A549 (cell line): ENCODE measurements around the gene CBLIF. TPM values are rescaled to one million over a fixed set of nuclear protein-coding genes. Genes with fewer than 3 reads are reported as not detected.

Experiments used
- ATAC-seq, 2 experiments: fragments of 200-7000 bp in 1 of 2; fragments of >200 bp in 1 of 2; cut with Nextera tagmentation in 1 of 2; cut with Tn5 transposase in 1 of 2; 3 replicates each; pipeline versions ENCODE4 v1.8.0 to v1.9.1; 2018 to 2020; ENCODE audit warnings: mild to moderate bottlenecking in 1 of 2, moderate library complexity in 1 of 2
- CTCF ChIA-PET: fragments of 300-600 bp; sonication (Branson Sonifier 250); formaldehyde crosslinking; extraction: SDS; loops from one replicate; lab custom pipeline; 2021; ENCODE audit warnings: antibody characterized with exemption, inconsistent platforms; lab: Yijun Ruan, JAX
- POLR2A ChIA-PET: fragments of 350-600 bp; formaldehyde crosslinking; extraction: SDS; loops from one replicate; lab custom pipeline; 2021; ENCODE audit warnings: antibody characterized with exemption, inconsistent platforms; lab: Yijun Ruan, JAX
- DNase-seq, 2 experiments: peaks; one replicate each; pipeline versions ENCODE4 v3.0.0 to v3.0.0-alpha.2; 2011 to 2016; ENCODE audit warnings: low read depth in 1 of 2, low spot score in 1 of 2
- FAIRE-seq: peaks from 2 replicates; lab custom pipeline; 2011; peaks lifted over from hg19 to GRCh38; lab: Jason Lieb, UNC
- H3K27ac ChIP-seq, 2 experiments: fragments of >200 bp; sonication (Bioruptor Twin); formaldehyde crosslinking; 3 replicates each; pipeline ENCODE4 v1.5.1; 2016 to 2017
- H3K4me1 ChIP-seq: fragments of >200 bp; sonication (Bioruptor Twin); formaldehyde crosslinking; 3 replicates; pipeline ENCODE4 v1.6.1; 2016
- H3K4me2 ChIP-seq: fragments of >200 bp; sonication (Bioruptor Twin); formaldehyde crosslinking; 3 replicates; pipeline ENCODE4 v1.6.1; 2016
- H3K4me3 ChIP-seq: fragments of >200 bp; sonication (Bioruptor Twin); formaldehyde crosslinking; 3 replicates; pipeline ENCODE4 v1.5.1; 2016
- H3K9me3 ChIP-seq: fragments of >200 bp; sonication (Bioruptor Twin); formaldehyde crosslinking; 3 replicates; pipeline ENCODE4 v1.6.1; 2016
- ATOH8 ChIP-seq: fragments of 250-450 bp; sonication (Bioruptor Pico); IDR thresholded peaks from 2 replicates; pipeline ENCODE4 v1.5.0; 2020; ENCODE audit warnings: low read depth, mild to moderate bottlenecking, moderate library complexity
- BCL3 ChIP-seq: fragments of >200 bp; sonication (Bioruptor Twin); formaldehyde crosslinking; IDR thresholded peaks from 3 replicates; pipeline ENCODE4 v1.6.1; 2016
- BHLHE40 ChIP-seq: IDR thresholded peaks from 2 replicates; pipeline ENCODE4 v1.6.1; 2012; ENCODE audit warnings: low read depth, low read length, inconsistent platforms
- CBX2 ChIP-seq: fragments of 200-600 bp; sonication (generic); IDR thresholded peaks from 2 replicates; pipeline ENCODE4 v1.6.1; 2016; ENCODE audit warnings: low read depth, mild to moderate bottlenecking, borderline replicate concordance
- CTCF ChIP-seq: fragments of >200 bp; sonication (Bioruptor Twin); formaldehyde crosslinking; IDR thresholded peaks from 3 replicates; pipeline ENCODE4 v1.5.1; 2016
- EP300 ChIP-seq, 2 experiments: fragments of >200 bp; sonication (Bioruptor Twin); formaldehyde crosslinking; IDR thresholded peaks; 2 replicates in 1 of 2; 3 replicates in 1 of 2; pipeline ENCODE4 v1.6.1; 2016 to 2017
- ESRRA ChIP-seq: fragments of 150-350 bp; IDR thresholded peaks from 2 replicates; pipeline ENCODE4 v1.6.1; 2014; ENCODE audit warnings: mild to moderate bottlenecking, low read length, borderline replicate concordance
- FOXS1 ChIP-seq: fragments of 250-450 bp; sonication (Bioruptor Pico); IDR thresholded peaks from 2 replicates; pipeline ENCODE4 v1.5.0; 2020; ENCODE audit warnings: mild to moderate bottlenecking, moderate library complexity
- GATA3 ChIP-seq: IDR thresholded peaks from 2 replicates; pipeline ENCODE4 v1.6.1; 2012; ENCODE audit warnings: borderline replicate concordance
- HEYL ChIP-seq: fragments of 250-450 bp; sonication (Bioruptor Pico); IDR thresholded peaks from 2 replicates; pipeline ENCODE4 v1.8.0; 2021; ENCODE audit warnings: mild to moderate bottlenecking, moderate library complexity
- HOXB13 ChIP-seq: fragments of 250-450 bp; sonication (Bioruptor Pico); IDR thresholded peaks from 2 replicates; pipeline ENCODE4 v1.5.0; 2020; ENCODE audit warnings: low read depth, mild to moderate bottlenecking, moderate library complexity
- MAX ChIP-seq: IDR thresholded peaks from 2 replicates; pipeline ENCODE4 v1.6.1; 2012
- MYC ChIP-seq: IDR thresholded peaks from 2 replicates; pipeline ENCODE4 v1.6.1; 2012; ENCODE audit warnings: mild to moderate bottlenecking, inconsistent platforms, low read length, improper control_type of control experiment, borderline replicate concordance
- PBX3 ChIP-seq: IDR thresholded peaks from 2 replicates; pipeline ENCODE4 v1.6.1; 2012
- PHF8 ChIP-seq: fragments of 200-600 bp; sonication (generic); IDR thresholded peaks from 2 replicates; pipeline ENCODE4 v1.6.1; 2016; ENCODE audit warnings: low read depth, mild to moderate bottlenecking, antibody characterized with exemption, moderate library complexity, borderline replicate concordance
- POLR2AphosphoS2 ChIP-seq: conservative IDR thresholded peaks from 2 replicates; pipeline ENCODE4 v1.6.1; 2012; ENCODE audit warnings: low read length, improper control_type of control experiment, inconsistent platforms
- RAD21 ChIP-seq, 2 experiments: fragments of >200 bp in 1 of 2; sonication (Bioruptor Twin) in 1 of 2; formaldehyde crosslinking in 1 of 2; IDR thresholded peaks in 1 of 2; conservative IDR thresholded peaks in 1 of 2; 2 replicates in 1 of 2; 3 replicates in 1 of 2; pipeline ENCODE4 v1.6.1; 2012 to 2018; ENCODE audit warnings: inconsistent platforms in 1 of 2
- TP53 ChIP-seq: fragments of 250-450 bp; sonication (Bioruptor Pico); IDR thresholded peaks from 2 replicates; pipeline ENCODE4 v1.5.0; 2021; ENCODE audit warnings: mild to moderate bottlenecking, moderate library complexity
- ZNF302 ChIP-seq: fragments of 250-450 bp; sonication (Bioruptor Pico); IDR thresholded peaks from 2 replicates; pipeline ENCODE4 v1.9.0; 2021; ENCODE audit warnings: inconsistent platforms, mild to moderate bottlenecking, moderate library complexity
- ZSCAN20 ChIP-seq: fragments of 250-450 bp; sonication (Bioruptor Pico); IDR thresholded peaks from 2 replicates; pipeline ENCODE4 v1.8.0; 2022; ENCODE audit warnings: mild to moderate bottlenecking, moderate library complexity
- WGBS: methylation state at CpG from one replicate; pipeline ENCODE4 v1.1.6; 2017; ENCODE audit errors: missing lambda C conversion rate; 5-methylcytosine and 5-hydroxymethylcytosine counted together
- polyA plus RNA-seq, 4 experiments: library from polyadenylated mRNA; depleted of rRNA in 3 of 4; stranded (reverse); fragments of >200 nt; fragmentation: RNase III in 1 of 4; extraction: RNeasy Plus Mini Kit Qiagen cat#74134 plus additional on column Dnase treatment in 1 of 4; gene quantifications; 2 replicates in 3 of 4; 3 replicates in 1 of 4; pipeline ENCODE4 v1.2.3, GENCODE V29; 2011 to 2017
- TF ChIP-seq, protein P1 (sequence below): fragments of >200 bp; sonication (Bioruptor Twin); formaldehyde crosslinking; IDR thresholded peaks from 2 replicates; pipeline ENCODE4 v1.6.1; 2016
- TF ChIP-seq, protein P2 (sequence below): IDR thresholded peaks from 2 replicates; pipeline ENCODE4 v1.6.1; 2012; ENCODE audit warnings: low read depth, borderline replicate concordance
- TF ChIP-seq, protein P3 (sequence below): fragments of 150-350 bp; IDR thresholded peaks from 2 replicates; pipeline ENCODE4 v1.6.1; 2014; ENCODE audit warnings: low read depth, mild to moderate bottlenecking, low read length
- TF ChIP-seq, protein P4 (sequence below): fragments of 200-600 bp; sonication (generic); IDR thresholded peaks from 2 replicates; pipeline ENCODE4 v1.6.1; 2016; ENCODE audit warnings: antibody characterized with exemption, mild to moderate bottlenecking, moderate library complexity

Gene CBLIF
- polyA plus RNA-seq, 2 of the 4 experiments (the other 2 are of a cell fraction), result not detected

GRCh38 chr11:59802639-59803176 is 42.6 kb downstream of the CBLIF start (continued):
- TF ChIP-seq, protein P1, sequence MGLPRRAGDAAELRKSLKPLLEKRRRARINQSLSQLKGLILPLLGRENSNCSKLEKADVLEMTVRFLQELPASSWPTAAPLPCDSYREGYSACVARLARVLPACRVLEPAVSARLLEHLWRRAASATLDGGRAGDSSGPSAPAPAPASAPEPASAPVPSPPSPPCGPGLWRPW, result no peak
- peak; percentile 91 to 94 for TF ChIP-seq RAD21 (conservative IDR thresholded peaks at IDR 0.05 in 1 of 2, IDR thresholded peaks at IDR 0.05 in 1 of 2)
- TF ChIP-seq BCL3, result no peak
- no peak for TF ChIP-seq POLR2AphosphoS2
- TF ChIP-seq FOXS1 (CRISPR knock-in tag), result no peak
- TF ChIP-seq, protein P2, sequence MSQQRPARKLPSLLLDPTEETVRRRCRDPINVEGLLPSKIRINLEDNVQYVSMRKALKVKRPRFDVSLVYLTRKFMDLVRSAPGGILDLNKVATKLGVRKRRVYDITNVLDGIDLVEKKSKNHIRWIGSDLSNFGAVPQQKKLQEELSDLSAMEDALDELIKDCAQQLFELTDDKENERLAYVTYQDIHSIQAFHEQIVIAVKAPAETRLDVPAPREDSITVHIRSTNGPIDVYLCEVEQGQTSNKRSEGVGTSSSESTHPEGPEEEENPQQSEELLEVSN, result peak; percentile 73; the same call in 1 of the 2 replicates
- TF ChIP-seq ESRRA, result no peak
- TF ChIP-seq TP53, result no peak
- peak; percentile 92 for TF ChIP-seq CTCF
- TF ChIP-seq HEYL (CRISPR knock-in tag), result no peak
- TF ChIP-seq ZNF302, result no peak
- TF ChIP-seq MYC, result no peak
- TF ChIP-seq MAX, result peak; percentile 85
- TF ChIP-seq EP300 (IDR thresholded peaks at IDR 0.05), result no peak
- no peak for TF ChIP-seq ATOH8 (CRISPR knock-in tag)

DNA sequence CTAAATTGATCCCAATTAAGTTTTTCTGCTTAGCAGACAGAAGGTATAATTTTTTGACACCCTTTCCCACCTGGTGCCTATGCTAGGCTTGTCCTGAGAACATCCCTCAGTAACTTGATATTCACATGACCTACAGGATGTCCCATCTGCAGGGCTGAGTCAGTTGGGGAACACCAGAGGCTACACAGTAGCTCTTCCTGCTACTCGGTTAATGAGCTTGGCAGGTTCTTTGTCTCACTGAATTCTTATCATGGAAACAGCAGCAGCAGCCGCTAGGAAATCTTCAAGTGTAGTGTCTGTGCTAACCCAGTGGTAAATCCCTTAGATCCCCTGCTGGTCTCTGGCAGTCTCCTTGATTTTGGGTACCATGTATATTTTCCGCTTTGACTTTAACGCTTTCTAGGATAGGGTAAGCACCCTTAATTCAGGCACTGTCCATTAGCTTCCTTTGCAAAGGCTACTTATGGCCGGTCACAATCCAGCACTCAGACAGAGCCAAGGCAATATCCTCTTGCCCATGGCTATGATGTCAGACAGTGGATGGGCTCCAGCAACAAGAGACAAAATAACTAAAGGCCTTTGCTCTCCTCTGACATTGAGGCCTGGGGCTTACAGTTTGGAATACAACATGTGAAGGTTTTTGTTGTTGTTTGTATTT is 43.2 kb downstream of the CBLIF start:
- ATAC-seq, result peak; percentile 65 to 75; a peak in 5 of 6 replicates
- H3K27ac ChIP-seq, result no peak overlapping the region
- POLR2A ChIA-PET, result interaction anchor here (1.4 kb wide), 2 partner anchors 16 to 133 kb away, joined by 3 to 7 read pairs; partner anchors contain the start of gene PATL1
- TF ChIP-seq, protein P3, sequence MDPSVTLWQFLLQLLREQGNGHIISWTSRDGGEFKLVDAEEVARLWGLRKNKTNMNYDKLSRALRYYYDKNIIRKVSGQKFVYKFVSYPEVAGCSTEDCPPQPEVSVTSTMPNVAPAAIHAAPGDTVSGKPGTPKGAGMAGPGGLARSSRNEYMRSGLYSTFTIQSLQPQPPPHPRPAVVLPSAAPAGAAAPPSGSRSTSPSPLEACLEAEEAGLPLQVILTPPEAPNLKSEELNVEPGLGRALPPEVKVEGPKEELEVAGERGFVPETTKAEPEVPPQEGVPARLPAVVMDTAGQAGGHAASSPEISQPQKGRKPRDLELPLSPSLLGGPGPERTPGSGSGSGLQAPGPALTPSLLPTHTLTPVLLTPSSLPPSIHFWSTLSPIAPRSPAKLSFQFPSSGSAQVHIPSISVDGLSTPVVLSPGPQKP, result no peak
- no peak for TF ChIP-seq CBX2
- no peak for TF ChIP-seq GATA3
- TF ChIP-seq, protein P1, result no peak
- TF ChIP-seq BHLHE40, result no peak
- TF ChIP-seq, protein P4, sequence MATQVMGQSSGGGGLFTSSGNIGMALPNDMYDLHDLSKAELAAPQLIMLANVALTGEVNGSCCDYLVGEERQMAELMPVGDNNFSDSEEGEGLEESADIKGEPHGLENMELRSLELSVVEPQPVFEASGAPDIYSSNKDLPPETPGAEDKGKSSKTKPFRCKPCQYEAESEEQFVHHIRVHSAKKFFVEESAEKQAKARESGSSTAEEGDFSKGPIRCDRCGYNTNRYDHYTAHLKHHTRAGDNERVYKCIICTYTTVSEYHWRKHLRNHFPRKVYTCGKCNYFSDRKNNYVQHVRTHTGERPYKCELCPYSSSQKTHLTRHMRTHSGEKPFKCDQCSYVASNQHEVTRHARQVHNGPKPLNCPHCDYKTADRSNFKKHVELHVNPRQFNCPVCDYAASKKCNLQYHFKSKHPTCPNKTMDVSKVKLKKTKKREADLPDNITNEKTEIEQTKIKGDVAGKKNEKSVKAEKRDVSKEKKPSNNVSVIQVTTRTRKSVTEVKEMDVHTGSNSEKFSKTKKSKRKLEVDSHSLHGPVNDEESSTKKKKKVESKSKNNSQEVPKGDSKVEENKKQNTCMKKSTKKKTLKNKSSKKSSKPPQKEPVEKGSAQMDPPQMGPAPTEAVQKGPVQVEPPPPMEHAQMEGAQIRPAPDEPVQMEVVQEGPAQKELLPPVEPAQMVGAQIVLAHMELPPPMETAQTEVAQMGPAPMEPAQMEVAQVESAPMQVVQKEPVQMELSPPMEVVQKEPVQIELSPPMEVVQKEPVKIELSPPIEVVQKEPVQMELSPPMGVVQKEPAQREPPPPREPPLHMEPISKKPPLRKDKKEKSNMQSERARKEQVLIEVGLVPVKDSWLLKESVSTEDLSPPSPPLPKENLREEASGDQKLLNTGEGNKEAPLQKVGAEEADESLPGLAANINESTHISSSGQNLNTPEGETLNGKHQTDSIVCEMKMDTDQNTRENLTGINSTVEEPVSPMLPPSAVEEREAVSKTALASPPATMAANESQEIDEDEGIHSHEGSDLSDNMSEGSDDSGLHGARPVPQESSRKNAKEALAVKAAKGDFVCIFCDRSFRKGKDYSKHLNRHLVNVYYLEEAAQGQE, result no peak
- TF ChIP-seq ZSCAN20 (CRISPR knock-in tag), result no peak
- no peak for TF ChIP-seq ESRRA
- TF ChIP-seq PHF8, result no peak
- no peak for TF ChIP-seq TP53
- TF ChIP-seq EP300 (IDR thresholded peaks at IDR 0.05), result no peak
- TF ChIP-seq HOXB13, result no peak
- TF ChIP-seq RAD21 (conservative IDR thresholded peaks at IDR 0.05 in 1 of 2, IDR thresholded peaks at IDR 0.05 in 1 of 2), result no peak
- no peak for TF ChIP-seq PBX3

More for the DNA sequence above, 43.2 kb downstream of the CBLIF start:
- H3K4me2 ChIP-seq, result no peak overlapping the region
- CTCF ChIA-PET, result interaction anchor here (0.6 to 16.3 kb wide), 24 partner anchors 8 to 631 kb away, joined by 3 to 261 read pairs (median 4); partner anchors contain the start of genes DTX4, MRPL16 and STX3
- H3K4me1 ChIP-seq, result peaks cover 17% of the 10 kb centered on the region; the same call in 2 of the 3 replicates
- H3K9me3 ChIP-seq, result no peaks in the 10 kb centered on the region
- 64% methylated on average over 5 of the region's 5 CpGs for WGBS
- DNase-seq, result peak in 1 of 2 experiments; percentile 12
- no peak for FAIRE-seq
- no peak overlapping the region for H3K4me3 ChIP-seq
